ACC112 (cell line): Measurements from ENCODE around the gene TMEM39B.
A peak's percentile ranks its signal among the peaks of the same experiment; 100 is the strongest.
"Not testable (repeated sequence)": the region's sequence is repeated elsewhere in the genome, so short reads cannot be mapped to it uniquely, and the experiment has no call there.

Source experiments
- H2AFZ ChIP-seq: fragments of 200-600 bp; sonication (generic); one replicate; pipeline ENCODE4 v1.6.0; 2017; ENCODE audit warnings: antibody characterized with exemption, low read length; ENCODE audit not compliant: unreplicated experiment
- H3K27ac ChIP-seq: fragments of 200-600 bp; sonication (generic); 2 replicates; pipeline ENCODE4 v1.5.1; 2014; ENCODE audit warnings: low read depth, mild to moderate bottlenecking, antibody characterized with exemption, low read length, moderate library complexity
- H3K27me3 ChIP-seq: fragments of 200-600 bp; sonication (generic); 2 replicates; pipeline ENCODE4 v1.6.1; 2014; ENCODE audit warnings: mild to moderate bottlenecking, antibody characterized with exemption, low read length, moderate library complexity, mixed read lengths; ENCODE audit not compliant: insufficient read depth
- H3K36me3 ChIP-seq: fragments of 200-600 bp; sonication (generic); 2 replicates; pipeline ENCODE4 v1.6.1; 2016; ENCODE audit warnings: mild to moderate bottlenecking, antibody characterized with exemption, low read length, moderate library complexity, mixed read lengths; ENCODE audit not compliant: insufficient read depth
- H3K4me1 ChIP-seq: fragments of 200-600 bp; sonication (generic); one replicate; pipeline ENCODE4 v1.6.1; 2016; ENCODE audit warnings: low read length, mixed read lengths; ENCODE audit not compliant: insufficient read depth, unreplicated experiment, control insufficient read depth
- H3K4me3 ChIP-seq: fragments of 200-600 bp; sonication (generic); 2 replicates; pipeline ENCODE4 v1.5.1; 2014; ENCODE audit warnings: mild to moderate bottlenecking, low read depth, low read length
- H3K79me2 ChIP-seq: fragments of 200-600 bp; sonication (generic); one replicate; pipeline ENCODE4 v1.6.0; 2016; ENCODE audit warnings: low read length; ENCODE audit not compliant: control insufficient read depth, unreplicated experiment, insufficient read depth

TMEM39B gene

DNA sequence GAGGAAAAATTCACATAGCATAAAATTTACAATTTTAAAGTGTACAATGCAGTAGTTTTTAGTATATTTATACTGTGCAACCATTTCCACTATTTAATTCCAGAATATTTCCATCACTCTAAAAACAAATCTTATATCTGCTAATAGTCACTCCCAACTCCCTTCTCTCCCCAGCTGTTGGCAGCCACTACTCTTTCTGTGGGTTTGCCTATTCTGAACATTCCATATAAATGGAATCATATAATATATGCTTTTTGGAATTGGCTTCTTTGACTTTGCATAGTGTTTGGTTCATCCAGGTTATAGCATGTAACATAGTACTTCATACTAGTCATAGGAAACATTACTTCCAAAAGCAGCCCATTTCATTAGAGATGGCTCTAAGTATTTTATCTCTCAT, 25.0 kb upstream of the TMEM39B start:
- H2AFZ ChIP-seq: no peak overlapping the region
- H3K4me1 ChIP-seq: peaks cover 15% of the 10 kb centered on the region
- H3K36me3 ChIP-seq: peaks cover 28% of the 10 kb centered on the region
- no peak overlapping the region for H3K4me3 ChIP-seq
- no peak overlapping the region for H3K27ac ChIP-seq
- H3K79me2 ChIP-seq: peaks cover 6% of the 10 kb centered on the region
- H3K27me3 ChIP-seq: no peaks in the 10 kb centered on the region

DNA sequence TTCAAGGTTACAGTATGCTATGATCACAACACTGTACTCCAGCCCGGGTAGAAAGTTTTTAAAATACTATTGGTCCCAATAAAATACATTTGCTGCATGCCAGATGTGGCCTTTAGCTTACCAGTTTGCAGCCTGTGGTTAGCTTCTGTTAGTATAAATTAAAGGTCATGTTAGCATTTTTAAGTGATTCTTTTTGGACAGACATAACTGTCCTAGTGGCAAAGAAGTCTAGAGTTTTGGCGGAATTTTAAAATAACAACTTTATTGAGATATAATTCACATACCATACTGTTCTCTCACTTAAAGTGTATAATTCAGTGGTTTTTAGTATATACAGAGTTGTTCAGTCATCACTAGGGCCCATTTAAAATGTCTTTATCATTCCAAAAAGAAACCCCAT, 24.3 kb upstream of the TMEM39B start:
- peaks cover 8% of the 10 kb centered on the region for H3K79me2 ChIP-seq
- H3K36me3 ChIP-seq: peaks cover 30% of the 10 kb centered on the region
- H3K4me1 ChIP-seq: peaks cover 17% of the 10 kb centered on the region
- H3K27ac ChIP-seq: no peak overlapping the region
- no peaks in the 10 kb centered on the region for H3K27me3 ChIP-seq
- no peak overlapping the region for H2AFZ ChIP-seq
- no peak overlapping the region for H3K4me3 ChIP-seq

DNA sequence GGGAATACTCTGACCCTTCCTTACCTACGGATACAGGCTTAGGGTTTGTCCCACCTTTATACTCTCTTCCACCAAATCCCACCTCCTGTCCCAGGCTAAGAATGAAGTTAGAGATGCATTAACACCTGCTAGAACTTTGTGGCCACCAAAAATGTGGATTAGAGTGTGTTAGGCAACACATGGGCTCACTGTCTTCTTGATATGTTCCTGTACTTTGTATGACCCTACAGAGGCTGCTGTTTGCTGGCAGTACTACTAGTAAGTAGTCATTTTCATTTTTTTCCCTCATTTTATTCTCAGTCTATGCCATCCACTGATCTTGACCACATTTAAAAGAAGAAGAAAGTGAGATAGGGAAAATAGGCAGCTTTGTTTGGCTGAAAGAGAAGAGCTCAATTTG, 21.0 kb upstream of the TMEM39B start:
- Histone ChIP-seq H3K27ac (peak overlapping the region; percentile 39; the same call in 1 of the 2 replicates), H3K4me1 (peaks cover 17% of the 10 kb centered on the region), H2AFZ (no peak overlapping the region), H3K36me3 (peaks cover 52% of the 10 kb centered on the region), H3K27me3 (no peaks in the 10 kb centered on the region), H3K4me3 (no peak overlapping the region), H3K79me2 (peaks cover 22% of the 10 kb centered on the region)

- H3K79me2 ChIP-seq: peaks cover 22% of the 10 kb centered on the region
- H3K27ac ChIP-seq: peak overlapping the region; percentile 49
- peaks cover 50% of the 10 kb centered on the region for H3K36me3 ChIP-seq
- no peak overlapping the region for H3K4me3 ChIP-seq
- no peak overlapping the region for H2AFZ ChIP-seq
- no peaks in the 10 kb centered on the region for H3K27me3 ChIP-seq
- H3K4me1 ChIP-seq: peaks cover 17% of the 10 kb centered on the region
Observed at GRCh38 chr1:32052887-32053286, 19.9 kb upstream of the TMEM39B start.

DNA sequence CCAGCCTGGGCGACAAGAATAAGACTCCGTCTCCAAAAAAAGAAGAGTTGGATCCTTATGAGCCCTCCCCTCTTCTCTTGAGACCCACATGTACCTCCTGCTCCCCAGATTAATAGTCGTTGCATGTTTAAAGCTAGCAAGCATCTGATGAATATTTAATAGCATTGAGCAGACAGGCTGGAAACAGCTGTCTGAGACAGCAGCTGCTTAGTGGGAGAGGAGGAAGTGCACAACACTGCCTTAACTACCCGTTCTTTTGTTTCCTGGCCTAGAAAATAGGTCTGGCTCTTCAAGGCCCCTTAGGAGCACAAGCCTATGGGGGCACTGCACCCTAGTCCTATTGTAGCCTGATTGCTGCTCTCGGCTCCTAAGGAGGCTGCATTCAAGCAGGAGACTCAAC, 17.3 kb upstream of the TMEM39B start:
- H2AFZ ChIP-seq: no peak overlapping the region
- H3K27ac ChIP-seq: no peak overlapping the region
- H3K4me3 ChIP-seq: no peak overlapping the region
- peaks cover 52% of the 10 kb centered on the region for H3K36me3 ChIP-seq
- peaks cover 17% of the 10 kb centered on the region for H3K4me1 ChIP-seq
- no peaks in the 10 kb centered on the region for H3K27me3 ChIP-seq
- H3K79me2 ChIP-seq: peaks cover 16% of the 10 kb centered on the region

GRCh38 chr1:32056598-32056997, 16.1 kb upstream of the TMEM39B start:
- H3K27ac ChIP-seq: no peak overlapping the region
- H3K27me3 ChIP-seq: no peaks in the 10 kb centered on the region
- H2AFZ ChIP-seq: no peak overlapping the region
- peaks cover 16% of the 10 kb centered on the region for H3K79me2 ChIP-seq
- H3K36me3 ChIP-seq: peaks cover 53% of the 10 kb centered on the region
- peaks cover 24% of the 10 kb centered on the region for H3K4me1 ChIP-seq
- no peak overlapping the region for H3K4me3 ChIP-seq

DNA sequence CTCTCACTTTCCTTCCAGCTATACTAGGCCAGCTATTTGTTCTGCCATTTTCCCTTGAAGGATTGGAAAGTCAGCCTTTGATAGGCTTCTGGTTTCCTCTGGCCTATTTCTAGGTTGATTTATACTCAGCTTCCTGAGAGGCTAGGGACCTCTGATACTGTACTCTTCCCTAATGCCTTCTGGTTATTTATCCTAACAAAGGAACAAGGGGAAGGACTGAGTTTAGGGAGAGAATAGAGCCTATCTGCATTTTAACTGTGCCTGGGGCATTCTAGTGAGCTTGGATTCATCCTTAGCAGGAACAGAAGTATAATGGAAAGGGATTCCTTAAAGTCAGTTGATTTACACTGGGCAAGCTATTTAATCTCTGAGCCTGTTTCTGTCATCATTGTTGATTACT, 11.8 kb upstream of the TMEM39B start:
- Histone ChIP-seq H3K4me1 (peaks cover 26% of the 10 kb centered on the region), H3K27ac (peak overlapping the region; percentile 24), H2AFZ (no peak overlapping the region), H3K4me3 (no peak overlapping the region), H3K36me3 (peaks cover 32% of the 10 kb centered on the region), H3K79me2 (peaks cover 3% of the 10 kb centered on the region), H3K27me3 (no peaks in the 10 kb centered on the region)

GRCh38 chr1:32062867-32063230, 9.9 kb upstream of the TMEM39B start:
- Histone ChIP-seq H3K4me3 (no peak overlapping the region), H3K27me3 (no peaks in the 10 kb centered on the region), H2AFZ (no peak overlapping the region), H3K36me3 (peaks cover 23% of the 10 kb centered on the region; the same call in 1 of the 2 replicates), H3K79me2 (no peaks in the 10 kb centered on the region), H3K27ac (peak overlapping the region; percentile 64), H3K4me1 (peaks cover 32% of the 10 kb centered on the region)

DNA sequence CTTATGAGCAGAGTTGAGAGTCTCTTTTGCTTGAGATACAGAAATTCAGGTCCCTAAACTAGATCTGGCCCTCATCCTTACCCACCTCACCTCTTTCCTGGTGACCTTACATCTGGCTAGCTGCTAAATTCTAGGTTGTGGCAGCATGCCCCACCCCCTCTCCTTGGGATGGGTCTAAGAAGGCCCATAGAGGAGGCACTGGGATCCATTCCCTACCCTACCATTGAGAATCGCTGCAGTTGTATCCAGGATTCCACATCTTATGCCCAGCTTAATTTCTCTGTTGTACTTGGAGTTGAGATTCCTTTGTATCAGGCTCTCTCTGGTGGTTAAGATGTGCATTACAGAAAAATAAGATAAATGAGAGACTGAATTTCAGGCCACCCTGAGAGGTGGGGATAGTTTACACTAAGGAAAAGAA, 9.5 kb upstream of the TMEM39B start:
- H3K36me3 ChIP-seq: peaks cover 21% of the 10 kb centered on the region; the same call in 1 of the 2 replicates
- H2AFZ ChIP-seq: no peak overlapping the region
- H3K4me1 ChIP-seq: peaks cover 36% of the 10 kb centered on the region
- H3K27ac ChIP-seq: peak overlapping the region; percentile 64
- no peaks in the 10 kb centered on the region for H3K27me3 ChIP-seq
- no peak overlapping the region for H3K4me3 ChIP-seq
- no peaks in the 10 kb centered on the region for H3K79me2 ChIP-seq

DNA sequence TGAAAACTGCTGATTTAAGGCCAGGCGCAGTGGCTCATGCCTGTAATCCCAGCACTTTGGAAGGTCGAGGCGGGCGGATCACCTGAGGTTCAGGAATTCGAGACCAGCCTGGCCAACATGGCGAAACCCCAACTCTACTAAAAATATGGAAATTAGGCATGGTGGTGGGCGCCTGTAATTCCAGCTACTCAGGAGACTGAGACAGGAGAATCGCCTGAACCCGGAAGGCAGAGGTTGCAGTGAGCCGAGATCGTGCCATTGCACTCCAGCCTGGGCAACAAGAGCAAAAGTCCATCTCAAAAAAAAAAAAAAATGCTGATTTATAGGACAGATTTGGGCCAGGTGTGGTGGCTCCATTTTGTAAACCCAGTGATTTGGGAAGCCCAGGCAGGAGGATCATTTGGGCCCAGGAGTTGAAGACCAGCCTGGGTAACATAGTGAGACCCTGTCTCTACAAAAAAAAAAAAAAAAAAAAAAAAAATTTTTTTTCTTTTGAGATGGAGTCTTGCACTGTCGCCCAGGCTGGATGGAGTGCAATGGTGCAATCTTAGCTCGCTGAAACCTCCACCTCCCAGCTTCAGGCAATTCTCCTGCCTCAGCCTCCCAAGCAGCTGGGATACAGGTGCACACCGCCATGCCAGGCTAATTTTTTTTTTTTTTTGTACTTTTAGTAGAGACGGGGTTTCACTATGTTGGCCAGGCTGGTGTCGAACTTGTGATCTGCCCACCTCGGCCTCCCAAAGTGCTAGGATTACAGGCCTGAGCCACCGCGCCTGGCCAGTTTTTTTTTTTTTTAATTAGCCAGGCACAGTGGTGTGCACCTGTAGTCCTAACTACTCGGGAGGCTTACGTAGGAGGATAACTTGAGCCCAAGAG, 6.9 kb upstream of the TMEM39B start:
- H3K27me3 ChIP-seq, H2AFZ ChIP-seq, H3K36me3 ChIP-seq, H3K4me3 ChIP-seq, H3K27ac ChIP-seq, H3K79me2 ChIP-seq: not testable (repeated sequence)
- H3K4me1 ChIP-seq: peaks cover 44% of the 10 kb centered on the region

- H3K4me1 ChIP-seq: peaks cover 38% of the 10 kb centered on the region
- H3K79me2 ChIP-seq: no peaks in the 10 kb centered on the region
- H3K27ac ChIP-seq: peak overlapping the region; percentile 5; the same call in 1 of the 2 replicates
- H2AFZ ChIP-seq: no peak overlapping the region
- no peaks in the 10 kb centered on the region for H3K27me3 ChIP-seq
- H3K4me3 ChIP-seq: no peak overlapping the region
- no peaks in the 10 kb centered on the region for H3K36me3 ChIP-seq
Observed at GRCh38 chr1:32066489-32066873, 6.3 kb upstream of the TMEM39B start.
